ENCODE results near the gene CFAP20DC.
"Not testable (repeated sequence)": the region's sequence is repeated elsewhere in the genome, so short reads cannot be mapped to it uniquely, and the experiment has no call there.

The CFAP20DC gene

DNA sequence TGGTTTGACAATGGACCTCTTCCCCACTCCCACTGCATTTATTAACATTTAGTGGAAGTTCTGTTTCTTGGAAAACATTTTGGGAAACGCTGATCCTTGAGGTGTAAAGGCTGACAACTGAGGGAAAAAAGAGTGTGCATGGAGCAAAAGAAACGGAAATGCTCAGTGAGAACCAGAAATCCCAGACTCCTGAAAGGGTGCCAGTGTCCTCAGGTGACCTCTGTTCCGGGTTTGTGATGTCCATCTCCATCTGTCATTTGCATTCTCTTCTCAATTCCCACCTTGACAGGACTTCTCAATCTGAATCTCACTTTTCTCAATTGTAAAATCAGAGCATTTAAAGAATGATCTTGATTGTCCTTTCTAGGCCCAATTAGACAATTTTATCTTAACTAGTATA, 312.2 kb downstream of the CFAP20DC start:
- DNase-seq (ENCODE audit: low spot score) = no peak

- DNase-seq (ENCODE audit: low spot score) = no peak
Measured at GRCh38 chr3:58731673-58732072, 318.2 kb downstream of the CFAP20DC start.

DNA sequence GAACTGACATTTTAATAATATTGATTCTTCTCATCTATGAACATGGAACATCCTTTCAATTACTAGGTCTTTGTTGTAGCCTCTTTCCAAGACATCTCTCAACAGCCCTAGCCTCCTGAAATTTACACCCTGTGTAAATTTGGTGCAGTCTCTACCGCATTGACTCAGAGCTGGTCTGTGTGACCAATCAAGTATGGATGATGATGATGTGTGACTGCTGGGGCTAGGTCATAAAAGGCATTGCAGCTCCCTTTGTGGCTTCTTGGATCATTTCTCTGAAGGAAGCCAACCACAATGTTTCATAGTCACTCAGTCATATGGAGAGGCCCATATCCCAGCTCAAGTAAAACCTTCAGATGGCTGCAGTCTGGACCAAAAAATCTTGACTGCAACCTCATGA, 321.1 kb downstream of the CFAP20DC start:
- DNase-seq (ENCODE audit: low spot score) = no peak

GRCh38 chr3:58725326-58725853, 324.4 kb downstream of the CFAP20DC start:
- DNase-seq (ENCODE audit: low spot score) = no peak

DNA sequence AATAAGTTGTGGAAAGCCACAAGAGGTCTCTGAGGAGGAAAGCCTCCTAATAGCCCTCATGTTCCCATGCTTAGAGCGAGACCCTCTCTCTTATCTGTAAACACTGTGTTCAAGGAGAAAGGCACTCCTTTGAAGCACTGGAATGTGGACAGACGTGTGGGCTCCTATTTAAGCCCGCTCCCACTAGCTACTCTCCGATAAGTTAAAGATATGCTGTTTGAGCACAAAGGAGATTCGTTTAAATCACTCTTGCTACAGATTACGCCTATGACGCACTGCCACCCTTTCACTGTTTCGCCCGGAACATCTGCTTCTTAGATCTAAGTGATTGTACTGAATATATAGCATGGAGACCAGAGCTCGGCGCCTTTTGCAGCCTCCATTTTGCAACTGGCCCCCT, 325.5 kb downstream of the CFAP20DC start:
- DNase-seq (ENCODE audit: low spot score) = no peak

DNA sequence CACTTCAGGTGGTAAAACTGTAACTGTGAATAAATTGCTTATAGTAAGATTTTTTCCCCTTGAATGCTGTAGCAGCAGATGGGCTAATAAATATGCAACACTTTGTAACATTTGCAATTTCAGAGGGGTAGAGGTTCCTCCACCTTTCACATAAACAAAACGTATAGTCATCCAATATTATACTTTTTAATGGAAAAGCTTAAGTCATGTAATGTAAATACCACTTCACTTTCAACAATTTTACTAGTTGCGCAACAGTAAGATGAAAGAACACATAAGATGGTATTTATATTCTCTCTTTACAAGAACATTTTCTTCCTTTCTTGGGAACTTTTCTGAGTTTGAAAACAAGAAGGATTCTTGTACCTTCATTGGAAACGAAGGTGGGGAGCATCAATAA, 326.7 kb downstream of the CFAP20DC start:
- DNase-seq (ENCODE audit: low spot score) = no peak

- DNase-seq (ENCODE audit: low spot score) = no peak
Measured at GRCh38 chr3:58722561-58722960, 327.3 kb downstream of the CFAP20DC start.

- no peak for DNase-seq (ENCODE audit: low spot score)
Measured at GRCh38 chr3:58720526-58720925, 329.3 kb downstream of the CFAP20DC start.

GRCh38 chr3:58719684-58720083, 330.1 kb downstream of the CFAP20DC start:
- DNase-seq (ENCODE audit: low spot score) = no peak

DNA sequence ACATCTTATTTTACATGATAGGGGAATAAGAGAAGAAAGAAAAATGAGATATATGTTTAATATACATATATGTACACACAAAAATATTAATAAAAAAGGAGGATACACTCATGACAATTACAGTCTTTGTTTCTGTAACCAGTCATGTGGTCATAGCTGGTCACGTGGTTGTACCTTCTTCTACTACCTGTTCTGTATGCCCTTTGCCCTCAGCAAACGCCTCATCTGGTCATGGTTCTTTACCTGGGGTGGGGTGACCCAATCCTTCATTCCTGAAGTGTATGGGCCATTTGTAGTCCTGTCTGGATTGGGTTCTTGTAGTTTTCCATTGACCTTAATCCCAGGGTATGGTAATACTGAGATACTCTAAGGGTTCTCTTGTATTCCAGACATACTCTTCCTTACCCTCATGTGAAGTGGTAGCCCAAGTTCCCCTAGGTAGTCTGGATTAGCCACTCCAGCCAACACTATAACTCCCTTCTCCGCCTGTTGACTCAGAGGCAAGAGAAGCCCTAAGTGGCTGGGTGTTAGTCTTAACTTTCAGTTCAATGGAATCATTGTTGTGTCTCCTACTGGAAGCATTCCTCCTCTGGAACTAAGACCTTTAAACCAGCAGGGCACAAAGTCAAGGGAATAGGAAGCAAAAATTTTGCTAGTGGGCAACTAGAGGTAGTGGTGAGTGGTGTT, 336.0 kb downstream of the CFAP20DC start:
- DNase-seq (ENCODE audit: low spot score) = no peak

DNA sequence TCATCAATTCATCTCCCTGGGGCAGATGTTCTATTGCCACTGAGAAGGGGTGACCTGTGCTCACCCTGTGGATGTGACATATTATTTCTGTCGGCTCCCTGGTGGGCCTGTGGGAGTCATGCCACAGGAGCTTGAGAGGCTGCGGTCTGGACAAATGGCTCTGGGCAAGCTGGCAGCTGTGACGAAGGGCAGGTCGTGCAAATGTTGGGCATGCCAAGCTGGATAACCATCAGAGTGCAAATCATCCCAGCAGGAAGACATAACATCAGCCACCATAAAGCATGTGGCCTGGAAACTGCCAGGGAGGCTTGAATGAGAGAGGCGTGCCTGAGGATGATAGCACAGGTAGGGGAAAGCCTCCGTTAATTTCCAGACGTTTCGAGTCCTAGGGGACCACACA, 338.0 kb downstream of the CFAP20DC start:
- DNase-seq (ENCODE audit: low spot score) = no peak

DNA sequence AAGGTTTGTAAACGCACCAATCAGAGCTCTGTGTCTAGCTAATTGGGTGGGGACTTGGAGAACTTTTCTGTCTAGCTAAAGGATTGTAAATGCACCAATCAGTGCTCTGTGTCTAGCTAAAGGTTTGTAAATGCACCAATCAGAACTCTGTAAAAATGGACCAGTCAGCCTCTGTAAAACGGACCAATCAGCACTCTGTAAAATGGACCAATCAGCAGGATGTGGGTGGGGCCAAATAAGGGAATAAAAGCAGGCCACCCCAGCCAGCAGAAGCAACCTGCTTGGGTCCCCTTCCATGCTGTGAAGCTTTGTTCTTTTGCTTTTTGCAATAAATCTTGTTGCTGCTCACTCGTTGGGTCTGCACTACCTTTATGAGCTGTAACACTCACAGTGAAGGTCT, 340.8 kb downstream of the CFAP20DC start:
- not testable (repeated sequence) for DNase-seq (ENCODE audit: low spot score)

GRCh38 chr3:58708116-58708791, 341.6 kb downstream of the CFAP20DC start:
- no peak for DNase-seq (ENCODE audit: low spot score)

DNA sequence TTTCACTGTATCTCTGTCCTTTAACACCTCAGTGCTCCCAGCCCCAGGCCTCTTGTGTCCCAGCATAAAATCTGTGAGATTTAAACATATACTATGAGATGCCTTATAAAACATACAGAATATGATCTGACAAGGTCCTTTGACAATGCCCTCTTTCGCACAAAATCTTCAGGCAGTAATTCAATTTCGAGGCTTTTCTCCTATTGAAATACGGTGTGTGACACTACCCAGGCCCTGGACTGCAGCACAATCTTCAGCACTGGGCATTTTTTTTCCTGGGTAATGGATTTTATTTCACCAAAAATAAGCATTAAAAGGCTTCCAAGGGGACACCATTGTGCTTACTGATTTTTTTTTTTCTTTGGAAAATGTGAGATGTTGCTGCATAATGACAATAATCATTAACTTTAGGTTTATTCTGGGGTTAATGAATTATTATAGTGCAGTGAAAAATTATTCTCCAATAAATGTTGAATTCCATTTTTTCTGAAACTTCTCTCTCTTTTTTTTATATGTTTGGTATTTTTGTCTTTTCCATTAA, 342.4 kb downstream of the CFAP20DC start:
- DNase-seq (ENCODE audit: low spot score) = no peak

DNA sequence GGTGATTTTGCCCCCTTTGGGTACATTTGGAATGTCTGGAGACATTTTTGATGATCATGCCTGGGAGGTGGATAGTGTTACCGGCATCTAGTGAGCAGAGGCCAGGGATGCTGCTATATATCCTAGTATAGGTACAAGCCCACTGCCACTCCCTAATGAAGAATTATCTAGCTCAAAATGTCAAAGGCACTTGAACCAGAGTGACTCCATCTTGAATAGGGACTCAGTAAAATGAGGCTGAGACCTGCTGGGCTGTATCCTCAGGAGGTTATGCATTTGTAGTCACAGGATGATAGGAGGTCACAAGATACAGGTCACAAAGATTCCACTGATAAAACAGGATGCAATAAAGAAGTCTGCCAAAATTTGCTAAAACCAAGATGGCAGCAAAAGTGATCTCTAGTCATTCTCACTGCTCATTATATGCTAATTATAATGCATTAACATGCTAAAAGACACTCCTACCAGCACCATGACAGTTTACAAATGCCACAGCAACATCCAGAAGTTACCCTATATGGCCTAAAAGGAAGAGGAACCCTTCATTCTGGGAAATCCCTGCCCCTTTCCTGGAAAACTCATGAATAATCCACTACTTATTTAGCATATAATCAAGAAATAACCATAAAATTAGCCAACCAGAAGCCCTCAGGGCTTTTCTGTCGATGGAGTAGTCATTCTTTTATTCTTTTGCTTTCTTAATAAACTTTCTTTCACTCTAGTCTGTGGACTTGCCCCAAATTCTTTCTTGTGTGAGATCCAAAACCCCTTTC, 343.2 kb downstream of the CFAP20DC start:
- no peak for DNase-seq (ENCODE audit: low spot score)

DNA sequence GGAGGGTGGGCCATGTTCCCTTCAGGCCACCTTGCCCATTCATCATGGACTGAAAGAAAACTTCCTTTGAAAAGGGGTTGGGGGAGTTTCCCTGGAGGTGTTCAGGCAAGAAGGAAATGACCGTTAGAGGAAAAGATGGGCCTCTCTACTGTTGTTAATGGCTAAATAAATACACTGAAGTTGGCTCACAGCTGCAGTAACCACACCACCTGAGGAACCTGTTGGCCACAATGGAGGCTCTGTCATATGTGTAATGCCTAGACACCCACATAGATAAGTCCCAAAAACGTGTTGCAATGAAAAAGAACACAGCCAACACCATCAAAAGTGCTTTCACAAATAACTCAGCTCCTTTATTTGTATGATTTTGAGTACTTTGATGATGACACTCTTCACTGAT, 345.1 kb downstream of the CFAP20DC start:
- DNase-seq (ENCODE audit: low spot score) = no peak

DNA sequence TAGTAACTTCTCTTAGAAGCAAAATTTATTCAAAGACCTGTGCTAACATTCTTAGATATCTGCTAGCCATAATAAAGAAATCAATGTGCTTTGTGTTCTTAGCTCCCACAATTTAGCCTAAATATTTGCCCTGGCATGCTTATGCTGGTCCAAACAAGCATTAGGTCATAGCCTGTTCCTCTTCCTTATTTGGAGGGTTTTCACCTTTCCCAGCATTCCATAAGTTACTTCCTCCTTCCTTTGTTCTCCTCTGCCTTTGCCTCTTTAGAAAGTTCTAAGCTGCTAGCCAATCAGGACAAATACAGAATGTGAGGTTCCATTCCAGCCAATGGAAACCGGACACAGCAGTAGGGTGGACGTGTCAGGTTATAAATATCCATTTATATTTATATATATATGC, 345.5 kb downstream of the CFAP20DC start:
- not testable (repeated sequence) for DNase-seq (ENCODE audit: low spot score)

GRCh38 chr3:58698246-58698645, 351.6 kb downstream of the CFAP20DC start:
- no peak for DNase-seq (ENCODE audit: low spot score)

GRCh38 chr3:58697561-58697960, 352.3 kb downstream of the CFAP20DC start:
- no peak for DNase-seq (ENCODE audit: low spot score)

DNA sequence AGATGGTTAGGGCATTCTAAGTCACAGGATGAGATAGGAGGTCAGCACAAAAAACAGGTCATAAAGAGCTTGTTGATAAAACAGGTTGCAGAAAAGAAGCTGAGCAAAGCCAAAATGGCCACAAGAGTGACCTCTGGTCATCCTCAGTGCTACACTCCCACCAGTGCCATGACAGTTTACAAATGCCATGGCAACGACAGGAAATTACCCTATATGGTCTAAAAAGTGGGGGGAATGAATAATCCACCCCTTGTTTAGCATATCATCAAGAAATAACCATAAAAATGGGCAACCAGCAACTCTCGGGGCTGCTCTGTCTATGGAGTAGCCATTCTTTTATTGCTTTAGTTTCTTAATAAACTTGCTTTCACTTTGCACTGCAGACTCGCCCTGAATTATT, 353.0 kb downstream of the CFAP20DC start:
- not testable (repeated sequence) for DNase-seq (ENCODE audit: low spot score)

DNA sequence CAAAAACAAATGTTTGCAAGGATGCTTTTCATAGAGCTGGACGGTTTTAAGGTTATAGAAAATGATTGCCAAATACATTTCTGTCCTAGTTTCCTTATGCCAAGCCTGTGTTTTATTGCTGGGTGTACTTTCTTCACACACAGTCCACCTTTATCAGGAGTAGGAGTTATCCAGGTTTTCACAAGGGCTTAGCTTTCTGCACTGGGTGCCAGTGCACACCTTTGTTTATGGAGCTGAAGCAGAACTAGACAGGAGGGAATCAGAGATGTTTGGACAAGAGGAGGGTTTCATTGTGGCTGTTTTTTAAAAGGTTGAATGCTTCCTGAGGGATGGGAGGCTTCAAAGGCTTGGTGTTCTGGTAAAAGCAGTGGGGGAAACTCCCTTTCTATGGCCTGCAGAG, 353.7 kb downstream of the CFAP20DC start:
- DNase-seq (ENCODE audit: low spot score) = no peak

DNA sequence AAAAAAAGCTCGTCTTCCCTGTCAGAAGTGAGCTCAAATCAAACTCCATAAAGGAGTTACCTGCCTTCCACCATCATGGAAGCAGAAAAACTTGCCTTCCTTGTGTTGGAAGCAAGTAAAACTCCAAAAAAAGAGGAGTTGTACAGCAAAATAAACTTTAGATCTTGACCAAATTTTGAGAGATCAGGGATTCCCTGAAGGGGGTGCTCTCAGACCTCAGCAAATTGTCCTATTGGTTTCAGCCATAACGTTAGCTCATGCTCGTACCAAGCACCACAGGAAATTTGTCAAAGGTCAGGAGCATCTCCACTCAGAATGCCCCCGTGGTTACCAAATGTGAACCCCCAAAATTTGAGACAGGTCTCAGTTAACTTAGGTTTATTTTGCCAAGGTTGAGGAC, 354.5 kb downstream of the CFAP20DC start:
- not testable (repeated sequence) for DNase-seq (ENCODE audit: low spot score)

All from hepatic stellate cell (primary cell).